Endothelial cell of umbilical vein (primary cell): ENCODE data around the gene ZNF281.

Experiments used
- JUN ChIP-seq: IDR thresholded peaks from 2 replicates; pipeline ENCODE4 v1.6.1; 2011; ENCODE audit warnings: borderline replicate concordance, low read depth; ENCODE audit not compliant: insufficient read length, insufficient read depth
- POLR2AphosphoS5 ChIP-seq: IDR thresholded peaks from 2 replicates; pipeline ENCODE4 v1.6.1; 2012; ENCODE audit warnings: low read depth, mild to moderate bottlenecking, control low read depth, low read length, moderate library complexity; ENCODE audit not compliant: insufficient read depth
- TF ChIP-seq, protein P1 (sequence below), 2 donors: IDR thresholded peaks; 1 replicate in 1 of 2; 2 replicates in 1 of 2; pipeline ENCODE4 v1.5.1; 2011; ENCODE audit warnings: low read length in 2 of 2, mild to moderate bottlenecking in 2 of 2, moderate library complexity in 2 of 2, control low read depth in 1 of 2, inconsistent platforms in 1 of 2, low read depth in 1 of 2; ENCODE audit not compliant: insufficient read depth in 1 of 2; ENCODE audit errors: extremely low read depth in 1 of 2

DNA sequence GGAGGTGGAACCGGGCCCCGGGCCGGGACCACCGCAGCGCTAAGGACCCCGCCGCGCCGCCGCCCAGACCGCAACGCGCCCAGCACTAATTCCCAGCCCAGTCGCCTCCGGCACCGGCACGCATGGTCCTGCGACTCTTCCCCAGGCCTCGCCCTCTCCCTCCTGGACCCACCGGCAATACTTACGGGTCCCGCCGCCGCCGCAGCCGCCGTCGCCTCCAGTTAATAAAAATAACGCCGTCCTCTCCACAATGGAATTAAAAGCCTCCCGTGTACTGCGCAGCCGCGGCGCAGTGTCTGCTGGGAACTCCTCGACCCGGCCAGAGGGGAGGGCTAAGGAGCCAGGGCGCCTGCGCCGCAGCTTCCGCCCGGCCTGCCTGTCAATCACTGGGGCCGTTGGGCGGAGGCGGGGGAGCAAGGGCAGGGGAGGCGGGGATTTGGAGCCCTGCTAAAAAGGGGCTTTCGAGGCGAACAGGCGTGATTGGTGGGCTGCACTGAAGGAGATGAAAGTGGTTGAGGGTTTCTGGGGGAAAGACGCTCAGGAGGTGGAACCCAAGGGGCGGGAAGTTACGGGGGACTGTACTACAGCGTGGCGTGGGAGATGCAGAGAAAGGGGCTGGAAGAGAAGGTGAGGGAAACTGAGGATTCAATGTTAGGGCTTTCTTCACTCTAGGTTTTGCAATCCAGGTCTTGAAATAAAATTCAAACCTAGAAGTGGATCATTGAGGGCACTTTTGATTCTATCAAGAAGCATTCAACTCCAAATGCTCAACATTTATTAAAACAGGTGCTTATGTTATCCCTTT lies at the start of gene ZNF281:
- TF ChIP-seq JUN (no peak), POLR2AphosphoS5 (peak; percentile 47)
- TF ChIP-seq, protein P1, sequence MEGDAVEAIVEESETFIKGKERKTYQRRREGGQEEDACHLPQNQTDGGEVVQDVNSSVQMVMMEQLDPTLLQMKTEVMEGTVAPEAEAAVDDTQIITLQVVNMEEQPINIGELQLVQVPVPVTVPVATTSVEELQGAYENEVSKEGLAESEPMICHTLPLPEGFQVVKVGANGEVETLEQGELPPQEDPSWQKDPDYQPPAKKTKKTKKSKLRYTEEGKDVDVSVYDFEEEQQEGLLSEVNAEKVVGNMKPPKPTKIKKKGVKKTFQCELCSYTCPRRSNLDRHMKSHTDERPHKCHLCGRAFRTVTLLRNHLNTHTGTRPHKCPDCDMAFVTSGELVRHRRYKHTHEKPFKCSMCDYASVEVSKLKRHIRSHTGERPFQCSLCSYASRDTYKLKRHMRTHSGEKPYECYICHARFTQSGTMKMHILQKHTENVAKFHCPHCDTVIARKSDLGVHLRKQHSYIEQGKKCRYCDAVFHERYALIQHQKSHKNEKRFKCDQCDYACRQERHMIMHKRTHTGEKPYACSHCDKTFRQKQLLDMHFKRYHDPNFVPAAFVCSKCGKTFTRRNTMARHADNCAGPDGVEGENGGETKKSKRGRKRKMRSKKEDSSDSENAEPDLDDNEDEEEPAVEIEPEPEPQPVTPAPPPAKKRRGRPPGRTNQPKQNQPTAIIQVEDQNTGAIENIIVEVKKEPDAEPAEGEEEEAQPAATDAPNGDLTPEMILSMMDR (IDR thresholded peaks at IDR 0.05; ENCODE audit: extremely low read depth in 1 of 2, insufficient read depth in 1 of 2, low read depth in 1 of 2, low read length in 2 of 2): no peak
